Peyer's patch (tissue), 4 donors: ENCODE measurements around the gene RCC2.
"Not testable (repeated sequence)": the region's sequence is repeated elsewhere in the genome, so short reads cannot be mapped to it uniquely, and the experiment has no call there.

Experiments
- POLR2A ChIP-seq, 2 donors: fragments of 450-650 bp; IDR thresholded peaks; one replicate each; pipeline ENCODE4 v1.5.1; 2017; ENCODE audit warnings: antibody characterized with exemption in 2 of 2, mild to moderate bottlenecking in 2 of 2, moderate library complexity in 2 of 2
- TF ChIP-seq, protein P1 (sequence below), 6 experiments: fragments of 450-650 bp in 4 of 6; fragments of 200-600 bp in 2 of 6; sonication (generic) in 1 of 6; IDR thresholded peaks; one replicate each; pipeline ENCODE4 v1.5.1; 2017 to 2019; ENCODE audit warnings: antibody characterized with exemption in 6 of 6, mild to moderate bottlenecking in 3 of 6, moderate library complexity in 1 of 6

DNA sequence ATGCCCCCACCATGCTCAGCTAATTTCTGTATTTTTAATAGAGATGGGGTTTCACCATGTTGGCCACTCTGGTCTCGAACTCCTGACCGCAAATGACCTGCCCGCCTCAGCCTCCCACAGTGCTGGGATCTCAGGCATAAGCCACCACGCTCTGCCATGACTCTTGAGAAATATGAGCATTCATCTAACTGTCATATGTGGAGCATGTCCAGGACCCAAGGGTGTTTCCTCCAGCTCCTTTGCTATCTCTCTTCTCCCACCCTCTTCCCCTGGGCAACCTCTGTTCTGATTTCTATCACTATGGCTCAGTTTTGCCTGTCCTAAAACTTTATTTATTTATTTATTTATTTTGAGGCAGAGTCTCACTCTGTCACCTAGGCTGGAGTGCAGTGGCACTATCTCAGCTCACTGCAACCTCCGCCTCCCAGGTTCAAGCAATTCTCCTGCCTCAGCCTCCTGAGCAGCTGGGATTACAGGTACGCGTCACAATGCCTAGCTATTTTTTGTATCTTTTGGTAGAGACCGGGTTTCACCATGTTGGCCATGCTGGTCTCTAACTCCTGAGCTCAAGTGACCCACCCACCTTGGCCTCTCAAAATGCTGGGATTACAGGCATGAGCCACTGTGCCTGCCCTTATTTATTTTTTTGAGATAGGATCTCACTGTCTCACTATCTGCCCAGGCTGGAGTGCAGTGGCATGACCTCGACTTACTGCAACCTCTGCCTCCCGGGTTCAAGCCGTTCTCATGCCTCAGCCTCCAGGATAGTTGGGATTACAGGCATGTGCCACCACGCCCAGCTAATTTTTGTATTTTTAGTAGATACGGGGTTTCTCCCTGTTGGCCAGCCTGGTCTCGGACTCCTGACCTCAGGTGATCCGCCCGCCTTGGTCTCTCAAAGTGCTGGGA, 29.1 kb upstream of the RCC2 start:
- TF ChIP-seq, protein P1, sequence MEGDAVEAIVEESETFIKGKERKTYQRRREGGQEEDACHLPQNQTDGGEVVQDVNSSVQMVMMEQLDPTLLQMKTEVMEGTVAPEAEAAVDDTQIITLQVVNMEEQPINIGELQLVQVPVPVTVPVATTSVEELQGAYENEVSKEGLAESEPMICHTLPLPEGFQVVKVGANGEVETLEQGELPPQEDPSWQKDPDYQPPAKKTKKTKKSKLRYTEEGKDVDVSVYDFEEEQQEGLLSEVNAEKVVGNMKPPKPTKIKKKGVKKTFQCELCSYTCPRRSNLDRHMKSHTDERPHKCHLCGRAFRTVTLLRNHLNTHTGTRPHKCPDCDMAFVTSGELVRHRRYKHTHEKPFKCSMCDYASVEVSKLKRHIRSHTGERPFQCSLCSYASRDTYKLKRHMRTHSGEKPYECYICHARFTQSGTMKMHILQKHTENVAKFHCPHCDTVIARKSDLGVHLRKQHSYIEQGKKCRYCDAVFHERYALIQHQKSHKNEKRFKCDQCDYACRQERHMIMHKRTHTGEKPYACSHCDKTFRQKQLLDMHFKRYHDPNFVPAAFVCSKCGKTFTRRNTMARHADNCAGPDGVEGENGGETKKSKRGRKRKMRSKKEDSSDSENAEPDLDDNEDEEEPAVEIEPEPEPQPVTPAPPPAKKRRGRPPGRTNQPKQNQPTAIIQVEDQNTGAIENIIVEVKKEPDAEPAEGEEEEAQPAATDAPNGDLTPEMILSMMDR (IDR thresholded peaks at IDR 0.05), result not testable (repeated sequence)
- not testable (repeated sequence) for TF ChIP-seq POLR2A (IDR thresholded peaks at IDR 0.05)
